Body of pancreas (tissue), 4 donors: ENCODE data around the gene ADGRB3. TPM values are rescaled to one million over a fixed set of nuclear protein-coding genes. Genes with fewer than 3 reads are reported as not detected.
"Not testable (repeated sequence)": the region's sequence is repeated elsewhere in the genome, so short reads cannot be mapped to it uniquely, and the experiment has no call there.

Source experiments
- ATAC-seq: fragments of 150-250 bp; one replicate; pipeline ENCODE4 v1.9.1; 2016
- DNase-seq, 4 donors: peaks; one replicate each; pipeline ENCODE4 v3.0.0-alpha.2; 2019
- H3K27ac ChIP-seq, 4 donors: fragments of 200-600 bp; sonication (generic); 1 replicate in 3 of 4; 2 replicates in 1 of 4; pipeline versions ENCODE4 v1.5.1 to v1.6.1; 2016 to 2019; ENCODE audit warnings: mild to moderate bottlenecking in 1 of 4, mixed read lengths in 1 of 4, moderate library complexity in 1 of 4
- H3K27me3 ChIP-seq, 2 donors: fragments of 200-600 bp; sonication (generic); one replicate each; pipeline ENCODE4 v1.6.0; 2016; ENCODE audit warnings: mild to moderate bottlenecking in 1 of 2
- H3K36me3 ChIP-seq, 2 donors: fragments of 200-600 bp; sonication (generic); replicated peaks in 1 of 2; 2 replicates each; pipeline ENCODE4 v1.5.1; 2016; ENCODE audit warnings: low read depth in 2 of 2; ENCODE audit not compliant: insufficient read depth in 1 of 2
- H3K4me1 ChIP-seq: fragments of 200-600 bp; sonication (generic); one replicate; pipeline ENCODE4 v1.6.0; 2016
- H3K4me3 ChIP-seq, 2 donors: fragments of 200-600 bp; sonication (generic); 1 replicate in 1 of 2; 2 replicates in 1 of 2; pipeline ENCODE4 v1.5.1; 2016 to 2019
- H3K9me3 ChIP-seq, 3 donors: fragments of 200-600 bp; sonication (generic); 1 replicate in 2 of 3; 2 replicates in 1 of 3; pipeline ENCODE4 v1.5.1; 2016
- POLR2A ChIP-seq, 3 donors: fragments of 450-650 bp; IDR thresholded peaks; one replicate each; pipeline ENCODE4 v1.6.1; 2016; ENCODE audit warnings: antibody characterized with exemption in 3 of 3, mild to moderate bottlenecking in 2 of 3
- WGBS, 2 donors: methylation state at CpG; one replicate each; pipeline ENCODE4 v1.1.5; 2017; 5-methylcytosine and 5-hydroxymethylcytosine counted together
- intact Hi-C: fragments of 100-400 bp; cut with DNase I; formaldehyde crosslinking; loops from one replicate; pipeline ENCODE4 v1.15.1; 2023
- total RNA-seq, 2 donors: library from RNA; depleted of rRNA; stranded (reverse); fragments of >200 nt; gene quantifications; one replicate each; pipeline ENCODE4 v1.1.0, GENCODE V29; 2016
- TF ChIP-seq, protein P1 (sequence below), 7 experiments: fragments of 450-650 bp in 4 of 7; fragments of 200-600 bp in 3 of 7; sonication (generic) in 3 of 7; IDR thresholded peaks; one replicate each; pipeline ENCODE4 v1.5.1; 2016 to 2019; ENCODE audit warnings: antibody characterized with exemption in 7 of 7

The ADGRB3 gene
- total RNA-seq, 2 donors from 2014 or later, result under 0.01 to 1.3 TPM

GRCh38 chr6:68873236-68873635, 238.2 kb downstream of the ADGRB3 start:
- H3K27me3 ChIP-seq, result no peaks in the 10 kb centered on the region
- no peak for DNase-seq
- H3K4me1 ChIP-seq, result no peaks in the 10 kb centered on the region
- H3K36me3 ChIP-seq, result no peaks in the 10 kb centered on the region
- no peaks in the 10 kb centered on the region for H3K9me3 ChIP-seq
- H3K4me3 ChIP-seq, result no peak overlapping the region
- no peak overlapping the region for H3K27ac ChIP-seq
- TF ChIP-seq, protein P1, sequence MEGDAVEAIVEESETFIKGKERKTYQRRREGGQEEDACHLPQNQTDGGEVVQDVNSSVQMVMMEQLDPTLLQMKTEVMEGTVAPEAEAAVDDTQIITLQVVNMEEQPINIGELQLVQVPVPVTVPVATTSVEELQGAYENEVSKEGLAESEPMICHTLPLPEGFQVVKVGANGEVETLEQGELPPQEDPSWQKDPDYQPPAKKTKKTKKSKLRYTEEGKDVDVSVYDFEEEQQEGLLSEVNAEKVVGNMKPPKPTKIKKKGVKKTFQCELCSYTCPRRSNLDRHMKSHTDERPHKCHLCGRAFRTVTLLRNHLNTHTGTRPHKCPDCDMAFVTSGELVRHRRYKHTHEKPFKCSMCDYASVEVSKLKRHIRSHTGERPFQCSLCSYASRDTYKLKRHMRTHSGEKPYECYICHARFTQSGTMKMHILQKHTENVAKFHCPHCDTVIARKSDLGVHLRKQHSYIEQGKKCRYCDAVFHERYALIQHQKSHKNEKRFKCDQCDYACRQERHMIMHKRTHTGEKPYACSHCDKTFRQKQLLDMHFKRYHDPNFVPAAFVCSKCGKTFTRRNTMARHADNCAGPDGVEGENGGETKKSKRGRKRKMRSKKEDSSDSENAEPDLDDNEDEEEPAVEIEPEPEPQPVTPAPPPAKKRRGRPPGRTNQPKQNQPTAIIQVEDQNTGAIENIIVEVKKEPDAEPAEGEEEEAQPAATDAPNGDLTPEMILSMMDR (IDR thresholded peaks at IDR 0.05), result no peak
- TF ChIP-seq POLR2A (IDR thresholded peaks at IDR 0.05), result no peak
- WGBS, 2 donors, result 47 to 48% methylated on average over 1 of the region's 1 CpG
- intact Hi-C loops, result no loop called here
- no peak for ATAC-seq

DNA sequence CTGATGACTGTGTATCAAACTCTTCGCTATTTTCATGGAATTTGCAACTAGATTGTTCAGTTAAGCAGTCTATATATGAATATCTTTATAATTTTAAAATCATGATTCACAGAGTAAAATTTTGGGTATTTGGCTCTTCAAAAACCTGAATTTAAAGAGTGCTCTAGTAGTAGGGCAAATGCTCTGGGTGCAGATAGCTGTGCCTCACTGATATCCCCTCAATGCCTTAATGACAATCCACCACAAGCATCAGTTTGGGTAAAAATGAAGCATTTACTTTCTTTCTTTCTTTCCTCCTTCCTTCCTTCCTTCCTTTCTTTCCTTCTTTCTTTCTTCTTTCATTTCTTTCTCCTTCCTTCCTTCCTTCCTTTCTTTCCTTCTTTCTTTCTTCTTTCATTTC, 239.7 kb downstream of the ADGRB3 start:
- Histone ChIP-seq H3K4me1 (no peaks in the 10 kb centered on the region), H3K9me3 (no peaks in the 10 kb centered on the region), H3K4me3 (no peak overlapping the region), H3K36me3 (no peaks in the 10 kb centered on the region), H3K27me3 (no peaks in the 10 kb centered on the region), H3K27ac (no peak overlapping the region)
- DNase-seq (no peak), ATAC-seq (no peak)
- 80 to 81% methylated on average over 1 of the region's 1 CpG for WGBS, 2 donors
- TF ChIP-seq POLR2A (IDR thresholded peaks at IDR 0.05), result no peak
- TF ChIP-seq, protein P1 (IDR thresholded peaks at IDR 0.05), result no peak
- intact Hi-C loops, result no loop called here

GRCh38 chr6:68875403-68875802, 240.3 kb downstream of the ADGRB3 start:
- H3K36me3 ChIP-seq, result no peaks in the 10 kb centered on the region
- DNase-seq (no peak), ATAC-seq (no peak)
- H3K9me3 ChIP-seq, result no peaks in the 10 kb centered on the region
- 63 to 66% methylated on average over 2 of the region's 2 CpGs for WGBS, 2 donors
- H3K27me3 ChIP-seq, result no peaks in the 10 kb centered on the region
- intact Hi-C loops, result no loop called here
- TF ChIP-seq POLR2A (IDR thresholded peaks at IDR 0.05), result no peak
- no peak overlapping the region for H3K27ac ChIP-seq
- no peaks in the 10 kb centered on the region for H3K4me1 ChIP-seq
- no peak overlapping the region for H3K4me3 ChIP-seq

DNA sequence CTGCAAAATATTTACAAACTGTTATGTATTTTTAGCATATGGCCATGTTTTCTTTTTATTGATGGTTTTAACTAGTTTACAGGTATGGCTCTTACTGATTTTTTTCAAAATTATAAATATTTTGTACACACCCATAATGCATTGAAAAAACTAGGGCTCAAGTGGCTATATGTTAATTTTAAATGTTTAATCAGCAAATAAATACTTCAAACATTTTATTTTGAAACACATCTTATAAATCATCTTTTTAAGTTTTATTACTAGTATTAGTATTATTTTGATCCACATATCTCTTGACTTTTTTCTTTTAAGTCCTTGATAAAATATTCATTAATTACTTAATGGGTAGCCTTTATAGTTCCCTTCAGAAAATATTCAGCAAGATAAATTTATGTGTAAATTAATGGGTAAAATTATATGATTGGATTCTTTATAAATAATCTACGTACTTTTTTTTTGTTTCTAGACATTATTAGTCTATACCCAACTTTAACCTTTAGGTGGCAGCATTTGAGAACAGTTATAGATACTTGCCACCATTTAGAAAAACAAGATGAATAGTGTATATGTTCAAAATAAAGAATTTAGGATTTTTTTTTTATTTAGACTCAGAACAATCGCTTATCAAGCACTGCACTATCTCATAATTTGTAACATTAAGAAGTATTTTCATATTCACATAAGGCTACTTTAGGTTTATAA, 241.9 kb downstream of the ADGRB3 start:
- Histone ChIP-seq H3K27ac (no peak overlapping the region), H3K9me3 (no peaks in the 10 kb centered on the region), H3K27me3 (no peaks in the 10 kb centered on the region), H3K4me3 (no peak overlapping the region), H3K36me3 (no peaks in the 10 kb centered on the region), H3K4me1 (no peaks in the 10 kb centered on the region)
- TF ChIP-seq POLR2A (IDR thresholded peaks at IDR 0.05), result no peak
- TF ChIP-seq, protein P1 (IDR thresholded peaks at IDR 0.05), result peak in 5 of 7 experiments; percentile 16 to 37 (median 27)
- WGBS, 2 donors, result 5% methylated on average over 2 of the region's 2 CpGs
- intact Hi-C loops, result no loop called here
- ATAC-seq (no peak), DNase-seq (no peak)

DNA sequence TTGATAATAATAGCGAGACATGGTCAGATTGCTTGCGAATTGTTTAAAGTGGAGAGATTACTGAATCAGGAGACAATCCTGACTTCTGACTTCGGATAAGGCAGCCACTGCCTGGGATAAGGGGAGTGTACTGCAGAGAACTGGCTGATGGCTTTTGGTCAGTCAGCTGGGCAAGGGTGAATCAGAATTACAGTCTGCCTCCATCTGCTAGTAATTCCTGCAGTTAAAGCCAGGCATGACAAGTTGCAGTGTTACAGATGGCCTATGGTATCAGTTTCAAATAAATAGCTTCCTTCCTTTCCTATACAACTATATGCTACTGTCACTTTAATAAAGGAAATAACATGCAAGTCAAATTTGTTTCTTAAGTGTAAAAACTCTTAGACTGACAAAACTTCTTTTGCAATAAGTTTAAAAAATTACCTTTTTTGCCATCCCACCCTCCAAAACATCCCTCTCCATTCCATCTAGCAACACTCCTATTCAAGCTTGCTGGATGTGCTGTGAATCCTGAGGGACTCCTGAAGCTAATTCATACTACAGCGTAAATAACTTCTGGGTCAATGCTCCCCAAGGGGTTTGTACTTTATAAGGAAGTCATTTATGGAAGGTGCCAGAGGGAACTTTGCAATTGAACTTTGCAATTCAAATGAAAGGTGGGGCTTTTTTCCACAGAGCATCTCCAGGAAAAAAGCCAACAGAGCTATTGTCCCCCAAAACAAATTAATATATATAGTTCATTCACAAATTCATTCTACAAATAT, 245.2 kb downstream of the ADGRB3 start:
- Histone ChIP-seq H3K4me3 (no peak overlapping the region), H3K36me3 (no peaks in the 10 kb centered on the region), H3K4me1 (no peaks in the 10 kb centered on the region), H3K9me3 (no peaks in the 10 kb centered on the region), H3K27me3 (no peaks in the 10 kb centered on the region), H3K27ac (no peak overlapping the region)
- WGBS, 2 donors, result 69 to 72% methylated on average over 4 of the region's 4 CpGs
- no peak for DNase-seq
- no peak for ATAC-seq
- TF ChIP-seq, protein P1 (IDR thresholded peaks at IDR 0.05), result no peak
- no peak for TF ChIP-seq POLR2A (IDR thresholded peaks at IDR 0.05)
- intact Hi-C loops, result no loop called here

DNA sequence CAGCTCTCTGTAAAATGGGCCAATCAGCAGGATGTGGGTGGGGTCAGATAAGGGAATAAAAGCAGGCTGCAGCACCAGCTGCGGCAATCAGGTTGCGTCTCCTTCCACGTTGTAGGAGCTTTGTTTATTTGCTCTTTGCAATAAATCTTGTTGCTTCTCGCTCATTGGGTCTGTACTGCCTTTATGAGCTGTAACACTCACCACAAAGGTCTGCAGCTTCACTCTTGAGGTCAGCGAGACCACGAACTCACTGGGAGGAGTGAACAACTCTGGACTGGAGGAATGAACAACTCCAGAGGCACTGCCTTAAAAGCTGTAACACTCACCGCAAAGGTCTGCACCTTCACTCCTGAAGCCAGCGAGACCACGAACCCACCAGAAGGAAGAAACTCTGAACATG, 248.2 kb downstream of the ADGRB3 start:
- 71 to 82% methylated on average over 9 of the region's 9 CpGs for WGBS, 2 donors
- H3K27ac ChIP-seq, H3K4me1 ChIP-seq, H3K36me3 ChIP-seq, ATAC-seq, DNase-seq, intact Hi-C loops, H3K4me3 ChIP-seq, H3K9me3 ChIP-seq, H3K27me3 ChIP-seq: not testable (repeated sequence)
